NB4 (cell line): Measurements from ENCODE around the gene FHDC1.

Source experiments
- DNase-seq: peaks from one replicate; pipeline ENCODE4 v3.0.0; 2010; ENCODE audit warnings: low read depth
- H3K4me3 ChIP-seq: one replicate; pipeline ENCODE4 v1.5.1; 2011; ENCODE audit warnings: mild to moderate bottlenecking, low read depth, low read length, moderate library complexity
- MYC ChIP-seq: IDR thresholded peaks from 2 replicates; pipeline ENCODE4 v1.6.1; 2011; ENCODE audit warnings: low read depth, low read length
- POLR2A ChIP-seq: IDR thresholded peaks from 2 replicates; pipeline ENCODE4 v1.6.1; 2011; ENCODE audit warnings: mild to moderate bottlenecking; ENCODE audit not compliant: insufficient read length; ENCODE audit errors: extremely low read depth
- TF ChIP-seq, protein P1 (sequence below): IDR thresholded peaks from 2 replicates; pipeline ENCODE4 v1.6.1; 2011; ENCODE audit warnings: low read depth, low read length
- TF ChIP-seq, protein P2 (sequence below): IDR thresholded peaks from one replicate; pipeline ENCODE4 v1.5.1; 2012; ENCODE audit warnings: low read depth, low read length

The FHDC1 gene

DNA sequence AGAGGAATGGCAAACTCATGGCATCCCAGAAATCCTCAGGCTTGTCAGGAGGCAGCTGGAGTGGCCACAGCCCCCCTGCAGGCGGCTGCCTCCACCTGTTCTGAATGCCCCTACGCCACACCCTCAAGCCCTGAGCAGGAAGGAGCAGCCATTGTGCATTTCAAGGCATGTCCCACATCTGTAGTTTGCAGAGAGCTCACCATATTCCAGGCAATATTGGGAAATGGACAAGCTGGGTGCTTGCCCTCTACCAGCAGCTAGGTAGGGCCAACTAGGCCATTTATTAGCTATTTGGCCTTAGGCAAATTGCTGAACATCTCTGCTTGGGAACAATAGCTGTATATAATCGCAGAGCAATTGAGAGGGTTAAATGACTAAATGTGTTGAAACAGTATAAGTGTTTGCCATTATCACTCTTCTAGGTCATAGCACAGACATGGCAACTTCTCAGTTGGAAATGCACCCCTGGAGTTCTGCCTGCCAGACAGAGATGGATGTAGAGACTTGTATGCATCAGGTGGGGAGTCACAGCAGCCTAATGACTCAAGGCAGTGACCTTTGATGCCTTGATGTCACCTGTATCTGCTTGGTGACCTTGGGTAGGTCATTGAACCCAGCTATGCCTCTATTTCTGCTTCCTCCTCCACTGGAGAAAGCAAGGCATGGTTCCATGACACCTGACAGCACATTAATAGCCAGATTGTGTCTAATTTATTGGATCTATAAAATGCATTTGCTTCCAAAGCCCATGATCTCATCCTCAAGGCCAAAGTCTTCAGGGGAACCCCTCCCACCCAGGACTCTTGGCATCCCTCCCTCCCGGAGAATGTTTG lies 52.8 kb downstream of the FHDC1 start:
- no peak for DNase-seq
- no peak overlapping the region for H3K4me3 ChIP-seq
- TF ChIP-seq, protein P1, sequence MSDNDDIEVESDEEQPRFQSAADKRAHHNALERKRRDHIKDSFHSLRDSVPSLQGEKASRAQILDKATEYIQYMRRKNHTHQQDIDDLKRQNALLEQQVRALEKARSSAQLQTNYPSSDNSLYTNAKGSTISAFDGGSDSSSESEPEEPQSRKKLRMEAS: no peak
- TF ChIP-seq MYC (no peak), POLR2A (no peak)
- TF ChIP-seq, protein P2, sequence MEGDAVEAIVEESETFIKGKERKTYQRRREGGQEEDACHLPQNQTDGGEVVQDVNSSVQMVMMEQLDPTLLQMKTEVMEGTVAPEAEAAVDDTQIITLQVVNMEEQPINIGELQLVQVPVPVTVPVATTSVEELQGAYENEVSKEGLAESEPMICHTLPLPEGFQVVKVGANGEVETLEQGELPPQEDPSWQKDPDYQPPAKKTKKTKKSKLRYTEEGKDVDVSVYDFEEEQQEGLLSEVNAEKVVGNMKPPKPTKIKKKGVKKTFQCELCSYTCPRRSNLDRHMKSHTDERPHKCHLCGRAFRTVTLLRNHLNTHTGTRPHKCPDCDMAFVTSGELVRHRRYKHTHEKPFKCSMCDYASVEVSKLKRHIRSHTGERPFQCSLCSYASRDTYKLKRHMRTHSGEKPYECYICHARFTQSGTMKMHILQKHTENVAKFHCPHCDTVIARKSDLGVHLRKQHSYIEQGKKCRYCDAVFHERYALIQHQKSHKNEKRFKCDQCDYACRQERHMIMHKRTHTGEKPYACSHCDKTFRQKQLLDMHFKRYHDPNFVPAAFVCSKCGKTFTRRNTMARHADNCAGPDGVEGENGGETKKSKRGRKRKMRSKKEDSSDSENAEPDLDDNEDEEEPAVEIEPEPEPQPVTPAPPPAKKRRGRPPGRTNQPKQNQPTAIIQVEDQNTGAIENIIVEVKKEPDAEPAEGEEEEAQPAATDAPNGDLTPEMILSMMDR: no peak

DNA sequence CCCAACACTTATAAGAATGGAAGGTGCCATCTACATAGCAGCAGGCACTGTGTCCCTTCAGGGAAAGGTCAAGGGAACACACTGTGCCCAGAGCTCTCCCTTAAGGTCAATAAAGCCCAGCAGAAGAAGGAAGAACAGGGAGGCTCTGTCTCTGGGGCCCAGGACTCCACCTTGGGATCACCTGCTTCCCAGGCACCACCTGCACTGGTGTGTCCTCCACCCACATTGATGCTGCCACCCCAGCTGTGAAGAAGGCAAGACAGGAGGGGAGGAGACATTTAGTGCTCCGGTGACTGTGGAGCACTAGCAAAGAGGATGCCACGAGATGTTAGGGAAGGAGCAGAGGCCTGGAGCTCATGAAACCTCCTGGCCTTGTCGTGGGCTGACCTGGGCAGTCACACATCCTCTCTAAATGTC lies 53.4 kb downstream of the FHDC1 start:
- no peak for DNase-seq
- H3K4me3 ChIP-seq: no peak overlapping the region
- no peak for TF ChIP-seq POLR2A
- TF ChIP-seq, protein P1: no peak
- TF ChIP-seq, protein P2: no peak
- no peak for TF ChIP-seq MYC

DNA sequence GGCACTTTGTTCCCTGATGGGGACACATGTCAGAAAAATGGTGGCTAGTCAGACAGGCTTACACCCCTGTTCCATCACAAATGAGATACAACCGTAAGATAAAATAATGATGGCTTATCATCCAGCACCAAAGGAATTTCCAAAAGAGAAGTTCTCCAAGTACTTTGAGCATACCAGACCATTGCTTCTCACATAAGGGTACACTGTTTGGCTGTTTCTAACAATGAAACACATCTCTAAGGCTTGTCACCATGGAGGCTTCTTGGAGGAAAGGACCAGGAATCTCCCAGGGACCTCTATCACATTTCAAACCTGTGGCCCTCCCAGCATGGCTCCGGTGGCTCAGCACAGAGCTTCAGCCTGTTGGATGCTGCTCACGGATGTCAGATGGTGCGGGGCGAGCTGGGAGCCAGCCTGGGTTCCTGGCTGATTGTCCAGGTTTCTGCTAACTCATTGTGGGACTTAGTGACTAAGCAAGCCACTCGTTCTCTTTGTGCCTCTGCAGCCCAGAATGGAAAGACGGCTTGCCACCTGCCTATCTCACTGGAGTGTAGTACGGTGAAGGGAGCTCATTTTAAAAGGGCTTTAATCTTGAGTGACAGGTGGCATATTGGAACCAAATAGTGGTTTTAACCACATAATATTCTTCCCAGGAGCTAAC lies 54.5 kb downstream of the FHDC1 start:
- H3K4me3 ChIP-seq: no peak overlapping the region
- TF ChIP-seq, protein P1: no peak
- no peak for TF ChIP-seq MYC
- TF ChIP-seq, protein P2: no peak
- no peak for TF ChIP-seq POLR2A
- DNase-seq: no peak

DNA sequence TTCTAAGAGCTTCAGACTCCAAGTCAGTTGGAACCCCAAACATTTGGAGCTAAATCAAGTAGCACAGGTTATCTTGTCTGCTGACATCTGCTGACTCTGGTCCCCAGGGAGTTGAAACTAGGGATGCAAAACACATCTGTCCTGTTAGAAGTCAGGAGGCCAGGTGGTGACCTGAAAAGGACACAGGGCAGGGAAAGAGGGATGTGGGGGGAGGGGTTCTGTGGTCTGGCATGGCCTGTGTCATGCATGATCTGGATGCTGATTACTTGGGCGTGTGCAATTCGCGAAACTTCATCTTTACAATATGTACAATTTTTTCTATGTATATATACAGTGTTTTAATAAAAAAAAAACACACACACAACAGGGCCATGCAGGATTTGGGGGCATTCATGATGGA lies 55.3 kb downstream of the FHDC1 start:
- TF ChIP-seq MYC: no peak
- no peak for TF ChIP-seq POLR2A
- TF ChIP-seq, protein P1: no peak
- TF ChIP-seq, protein P2: no peak
- H3K4me3 ChIP-seq: no peak overlapping the region
- DNase-seq: no peak

DNA sequence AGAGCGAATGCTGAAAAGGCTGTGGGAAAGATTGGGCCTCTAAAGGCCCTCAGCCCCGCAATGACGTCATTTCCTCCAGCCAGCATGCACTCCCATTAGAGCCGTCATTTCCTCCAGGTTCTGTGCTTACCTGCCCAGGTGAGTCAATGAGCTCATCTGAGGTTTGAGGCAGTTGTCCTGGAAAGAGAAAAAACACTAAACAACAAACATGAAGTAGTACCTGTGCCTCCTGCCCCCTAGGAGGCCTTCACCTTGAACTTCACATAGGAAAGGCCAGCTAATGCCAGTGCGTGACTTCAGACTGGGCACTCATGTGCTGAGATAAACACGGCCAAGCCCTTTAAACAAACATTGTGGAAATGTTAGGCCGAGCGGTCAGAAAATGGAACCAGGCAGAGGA lies 55.9 kb downstream of the FHDC1 start:
- TF ChIP-seq MYC (no peak), POLR2A (no peak)
- TF ChIP-seq, protein P1: no peak
- TF ChIP-seq, protein P2: no peak
- no peak for DNase-seq
- no peak overlapping the region for H3K4me3 ChIP-seq
